Right atrium auricular region (tissue), 2 donors: ENCODE data around the gene NEURL4. TPM values are rescaled to one million over a fixed set of nuclear protein-coding genes. Genes with fewer than 3 reads are reported as not detected.
A peak's percentile ranks its signal among the peaks of the same experiment; 100 is the strongest.

Experiments
- DNase-seq: peaks from one replicate; pipeline ENCODE4 v3.0.0-alpha.2; 2019; ENCODE audit warnings: low spot score
- H3K27ac ChIP-seq, 2 donors: fragments of 200-600 bp; sonication (generic); 1 replicate in 1 of 2; 2 replicates in 1 of 2; pipeline ENCODE4 v1.5.1; 2016 to 2019
- H3K27me3 ChIP-seq, 2 donors: fragments of 200-600 bp; sonication (generic); one replicate each; pipeline versions ENCODE4 v1.5.1 to v1.6.0; 2017 to 2019
- H3K36me3 ChIP-seq: fragments of 200-600 bp; sonication (generic); one replicate; pipeline ENCODE4 v1.5.1; 2016
- H3K4me1 ChIP-seq, 2 donors: fragments of 200-600 bp; sonication (generic); one replicate each; pipeline versions ENCODE4 v1.5.1 to v1.6.0; 2017 to 2019
- H3K4me3 ChIP-seq, 2 donors: fragments of 200-600 bp; sonication (generic); 1 replicate in 1 of 2; 2 replicates in 1 of 2; pipeline ENCODE4 v1.5.1; 2017 to 2019; ENCODE audit warnings: mild to moderate bottlenecking in 1 of 2, moderate library complexity in 1 of 2
- H3K9me3 ChIP-seq, 2 donors: fragments of 200-600 bp; sonication (generic); one replicate each; pipeline ENCODE4 v1.5.1; 2019
- total RNA-seq, 2 donors: library from RNA; depleted of rRNA; stranded (reverse); fragments of >200 nt; gene quantifications; one replicate each; pipeline ENCODE4 v1.1.0, GENCODE V29; 2016
- TF ChIP-seq, protein P1 (sequence below), 2 donors: fragments of 200-600 bp; sonication (generic); IDR thresholded peaks; one replicate each; pipeline ENCODE4 v1.5.1; 2019; ENCODE audit warnings: antibody characterized with exemption in 2 of 2

Gene NEURL4
- total RNA-seq, 2 donors from 2014 or later, result 9.5 to 12.8 TPM

DNA sequence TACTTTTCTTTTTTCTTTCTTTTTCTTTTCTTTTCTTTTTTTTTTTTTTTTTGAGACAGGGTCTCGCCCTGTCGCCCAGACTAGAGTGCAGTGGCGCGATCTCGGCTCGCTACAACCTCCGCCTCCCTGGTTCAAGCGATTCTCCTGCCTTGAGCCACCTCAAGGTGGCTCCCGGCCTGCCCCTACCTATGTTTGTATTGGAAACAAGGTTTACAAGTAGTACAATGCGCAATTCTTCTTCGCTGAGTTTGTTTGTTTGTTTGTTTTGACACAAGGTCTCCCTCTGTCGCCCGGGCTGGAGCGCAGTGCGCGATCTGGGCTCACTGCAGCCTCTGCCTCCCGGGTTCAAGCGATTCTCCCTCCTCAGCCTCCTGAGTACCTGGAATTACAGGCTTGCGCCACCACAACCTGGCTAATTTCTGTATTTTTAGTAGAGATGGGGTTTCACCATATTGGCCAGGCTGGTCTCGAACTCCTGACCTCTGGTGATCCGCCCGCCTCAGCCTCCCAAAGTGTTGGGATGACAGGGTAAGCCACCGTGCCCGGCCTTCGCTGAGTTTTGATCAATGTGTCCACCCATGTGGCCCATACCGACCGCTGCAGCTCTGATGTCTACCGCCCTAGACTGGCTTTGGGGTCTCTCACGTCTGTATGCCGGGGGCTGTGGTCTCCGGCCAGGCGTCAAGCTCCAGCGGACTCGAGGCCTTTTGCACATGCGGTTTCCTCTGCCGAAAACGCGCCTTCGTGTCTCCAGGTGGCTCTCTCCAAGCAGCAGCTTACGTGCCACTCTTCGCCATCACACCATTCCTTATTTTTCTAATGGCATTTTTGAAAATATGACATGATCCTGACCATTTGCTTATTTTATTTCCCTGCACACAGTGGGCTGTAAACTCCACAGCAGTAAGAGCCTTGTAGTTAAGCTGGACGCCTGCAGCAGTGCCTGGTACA, 33.6 kb downstream of the NEURL4 start:
- peaks cover 0 to 8% of the 10 kb centered on the region in 2 donors for H3K27me3 ChIP-seq
- peak overlapping the region; percentile 13 to 43 for H3K4me3 ChIP-seq
- H3K9me3 ChIP-seq, result no peaks in the 10 kb centered on the region
- DNase-seq, result no peak
- peaks cover 0 to 63% of the 10 kb centered on the region in 2 donors for H3K4me1 ChIP-seq
- H3K36me3 ChIP-seq, result no peaks in the 10 kb centered on the region
- H3K27ac ChIP-seq, result peak overlapping the region; percentile 78 to 81
- TF ChIP-seq, protein P1, sequence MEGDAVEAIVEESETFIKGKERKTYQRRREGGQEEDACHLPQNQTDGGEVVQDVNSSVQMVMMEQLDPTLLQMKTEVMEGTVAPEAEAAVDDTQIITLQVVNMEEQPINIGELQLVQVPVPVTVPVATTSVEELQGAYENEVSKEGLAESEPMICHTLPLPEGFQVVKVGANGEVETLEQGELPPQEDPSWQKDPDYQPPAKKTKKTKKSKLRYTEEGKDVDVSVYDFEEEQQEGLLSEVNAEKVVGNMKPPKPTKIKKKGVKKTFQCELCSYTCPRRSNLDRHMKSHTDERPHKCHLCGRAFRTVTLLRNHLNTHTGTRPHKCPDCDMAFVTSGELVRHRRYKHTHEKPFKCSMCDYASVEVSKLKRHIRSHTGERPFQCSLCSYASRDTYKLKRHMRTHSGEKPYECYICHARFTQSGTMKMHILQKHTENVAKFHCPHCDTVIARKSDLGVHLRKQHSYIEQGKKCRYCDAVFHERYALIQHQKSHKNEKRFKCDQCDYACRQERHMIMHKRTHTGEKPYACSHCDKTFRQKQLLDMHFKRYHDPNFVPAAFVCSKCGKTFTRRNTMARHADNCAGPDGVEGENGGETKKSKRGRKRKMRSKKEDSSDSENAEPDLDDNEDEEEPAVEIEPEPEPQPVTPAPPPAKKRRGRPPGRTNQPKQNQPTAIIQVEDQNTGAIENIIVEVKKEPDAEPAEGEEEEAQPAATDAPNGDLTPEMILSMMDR (IDR thresholded peaks at IDR 0.05), result no peak

- peaks cover 0 to 8% of the 10 kb centered on the region in 2 donors for H3K27me3 ChIP-seq
- peak within 1 kb of the TSS; percentile 78 to 81 for H3K27ac ChIP-seq
- no peaks in the 10 kb centered on the region for H3K9me3 ChIP-seq
- TF ChIP-seq, protein P1 (IDR thresholded peaks at IDR 0.05), result no peak
- no peak for DNase-seq
- no peaks in the 10 kb centered on the region for H3K36me3 ChIP-seq
- peaks cover 0 to 69% of the 10 kb centered on the region in 2 donors for H3K4me1 ChIP-seq
- H3K4me3 ChIP-seq, result peak within 1 kb of the TSS; percentile 13 to 43
Measured at GRCh38 chr17:7294614-7295153, 34.5 kb downstream of the NEURL4 start, which contains the start of gene YBX2. TSS of gene YBX2 (minus strand) at chr17:7294639. CDS start at chr17:7294500, 139 bp downstream.

DNA sequence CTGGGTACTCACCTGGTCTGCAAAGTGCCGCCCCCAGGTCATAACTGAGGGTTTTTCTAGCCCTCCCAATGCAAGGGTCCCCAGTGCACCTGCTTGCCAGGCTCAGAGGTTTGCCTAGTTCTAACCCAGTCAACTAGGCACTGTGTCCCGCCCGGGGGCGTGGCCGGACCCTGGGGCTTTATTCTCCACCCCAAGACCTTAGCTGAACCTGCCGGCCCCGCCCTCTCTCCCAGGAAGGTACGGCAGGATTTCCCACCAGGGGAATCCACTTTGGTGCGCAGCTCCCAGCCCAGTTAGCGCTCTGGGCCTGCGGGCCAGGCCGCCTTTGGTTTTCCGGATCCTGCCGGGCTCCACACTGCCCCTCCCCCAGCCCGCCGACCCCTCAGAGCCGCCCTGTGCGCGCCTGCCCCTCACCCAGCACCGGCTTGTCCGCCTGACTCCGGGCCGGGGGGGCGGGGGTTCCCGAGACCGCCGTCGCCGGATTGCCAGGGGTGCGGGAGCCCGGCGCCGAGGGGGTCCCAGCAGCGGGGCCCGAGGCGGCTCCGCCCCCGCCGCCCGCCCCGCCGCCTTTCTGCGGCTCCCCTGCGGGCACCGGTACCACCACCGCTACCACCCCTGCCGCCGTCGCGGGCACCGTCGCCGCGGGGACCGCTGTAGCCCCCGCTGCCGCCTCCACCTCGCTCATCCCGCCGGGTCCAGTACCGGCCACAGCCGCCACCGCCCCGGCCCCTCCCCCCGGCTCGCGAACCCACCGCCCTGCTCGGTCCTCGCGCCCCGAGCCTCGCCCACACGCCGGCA, 35.1 kb downstream of the NEURL4 start:
- TF ChIP-seq, protein P1 (IDR thresholded peaks at IDR 0.05), result no peak
- no peaks in the 10 kb centered on the region for H3K36me3 ChIP-seq
- peak overlapping the region; percentile 78 to 81 for H3K27ac ChIP-seq
- H3K27me3 ChIP-seq, result peaks cover 0 to 8% of the 10 kb centered on the region in 2 donors
- no peaks in the 10 kb centered on the region for H3K9me3 ChIP-seq
- peak overlapping the region in 1 of 2 donors; percentile 43 for H3K4me3 ChIP-seq
- peaks cover 0 to 69% of the 10 kb centered on the region in 2 donors for H3K4me1 ChIP-seq
- DNase-seq, result no peak

- H3K4me1 ChIP-seq, result peaks cover 0 to 69% of the 10 kb centered on the region in 2 donors
- TF ChIP-seq, protein P1 (IDR thresholded peaks at IDR 0.05), result no peak
Measured at GRCh38 chr17:7293159-7293558, 36.0 kb downstream of the NEURL4 start.

DNA sequence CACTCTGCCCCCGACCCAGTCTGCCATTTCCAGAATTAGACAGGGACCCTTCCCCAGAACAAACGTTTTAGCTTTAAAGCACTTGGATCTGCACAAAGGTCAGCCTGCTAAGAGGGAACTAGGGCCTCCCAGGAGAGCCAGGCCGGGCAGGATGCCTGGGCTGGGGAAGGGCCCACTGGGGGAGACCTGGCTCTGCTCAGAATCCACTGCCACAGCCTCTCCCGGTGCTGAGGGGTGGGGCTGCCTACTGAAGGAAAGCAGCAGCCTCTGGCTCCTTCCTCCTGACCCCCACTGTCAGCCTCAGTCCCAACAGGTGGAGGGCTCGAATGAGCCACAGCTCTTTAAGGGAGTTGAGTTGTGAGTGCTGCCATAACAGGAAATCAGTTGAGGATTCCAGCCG, 36.4 kb downstream of the NEURL4 start:
- H3K27me3 ChIP-seq, result peaks cover 0 to 8% of the 10 kb centered on the region in 2 donors
- no peaks in the 10 kb centered on the region for H3K9me3 ChIP-seq
- peaks cover 0 to 69% of the 10 kb centered on the region in 2 donors for H3K4me1 ChIP-seq
- no peaks in the 10 kb centered on the region for H3K36me3 ChIP-seq
- peak overlapping the region; percentile 78 to 81 for H3K27ac ChIP-seq
- TF ChIP-seq, protein P1 (IDR thresholded peaks at IDR 0.05), result no peak
- DNase-seq, result no peak
- H3K4me3 ChIP-seq, result no peak overlapping the region

More at GRCh38 chr17:7293159-7293558, 36.0 kb downstream of the NEURL4 start:
- Histone ChIP-seq H3K27me3 (peaks cover 0 to 8% of the 10 kb centered on the region in 2 donors), H3K36me3 (no peaks in the 10 kb centered on the region), H3K27ac (peak overlapping the region; percentile 78 to 81), H3K9me3 (no peaks in the 10 kb centered on the region), H3K4me3 (no peak overlapping the region)
- DNase-seq, result no peak
